A673 (cell line): Measurements from ENCODE around the gene ROR2.

Experiments
- EZH2 ChIP-seq: fragments of 200-600 bp; sonication (generic); IDR thresholded peaks from 2 replicates; pipeline ENCODE4 v1.6.1; 2017; ENCODE audit warnings: borderline replicate concordance, low read depth, mild to moderate bottlenecking, mixed read lengths, antibody characterized with exemption, low read length; ENCODE audit not compliant: poor library complexity, severe bottlenecking
- TF ChIP-seq, protein P1 (sequence below): fragments of 300-800, 200-600 bp; sonication (generic); conservative IDR thresholded peaks from 2 replicates; pipeline ENCODE4 v1.5.1; 2017; ENCODE audit warnings: low read depth, mild to moderate bottlenecking, antibody characterized with exemption, low read length, moderate library complexity, mixed read lengths

DNA sequence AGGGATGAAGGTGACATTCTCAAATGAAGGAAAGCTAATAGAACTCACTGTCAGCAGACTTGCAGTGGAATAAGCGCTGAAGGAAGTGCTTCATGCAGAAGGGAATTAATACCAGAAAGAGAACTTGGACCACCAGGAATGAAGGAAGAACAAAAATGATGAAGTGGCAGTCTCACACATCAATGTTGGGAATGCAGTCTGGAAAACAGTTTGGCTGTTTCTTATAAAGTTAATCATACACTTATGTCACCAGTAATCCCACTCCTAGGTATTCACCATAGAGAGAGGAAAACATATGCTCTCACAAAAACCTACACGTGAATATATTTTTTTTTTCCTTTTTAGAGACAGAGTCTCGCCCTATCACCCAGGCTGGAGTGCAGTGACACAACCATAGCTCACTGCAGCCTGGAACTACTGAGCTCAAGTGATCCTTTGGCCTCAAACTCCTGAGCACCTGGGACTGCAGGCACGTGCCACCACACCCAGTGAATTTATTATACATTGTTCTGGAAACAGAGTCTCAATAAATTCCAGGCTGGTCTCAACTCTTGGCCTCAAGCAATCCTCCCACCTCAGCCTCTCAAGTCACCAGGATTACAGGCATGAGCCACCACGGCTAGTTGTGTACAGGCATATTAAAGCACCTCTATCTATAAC lies 81.2 kb downstream of the ROR2 start:
- TF ChIP-seq, protein P1, sequence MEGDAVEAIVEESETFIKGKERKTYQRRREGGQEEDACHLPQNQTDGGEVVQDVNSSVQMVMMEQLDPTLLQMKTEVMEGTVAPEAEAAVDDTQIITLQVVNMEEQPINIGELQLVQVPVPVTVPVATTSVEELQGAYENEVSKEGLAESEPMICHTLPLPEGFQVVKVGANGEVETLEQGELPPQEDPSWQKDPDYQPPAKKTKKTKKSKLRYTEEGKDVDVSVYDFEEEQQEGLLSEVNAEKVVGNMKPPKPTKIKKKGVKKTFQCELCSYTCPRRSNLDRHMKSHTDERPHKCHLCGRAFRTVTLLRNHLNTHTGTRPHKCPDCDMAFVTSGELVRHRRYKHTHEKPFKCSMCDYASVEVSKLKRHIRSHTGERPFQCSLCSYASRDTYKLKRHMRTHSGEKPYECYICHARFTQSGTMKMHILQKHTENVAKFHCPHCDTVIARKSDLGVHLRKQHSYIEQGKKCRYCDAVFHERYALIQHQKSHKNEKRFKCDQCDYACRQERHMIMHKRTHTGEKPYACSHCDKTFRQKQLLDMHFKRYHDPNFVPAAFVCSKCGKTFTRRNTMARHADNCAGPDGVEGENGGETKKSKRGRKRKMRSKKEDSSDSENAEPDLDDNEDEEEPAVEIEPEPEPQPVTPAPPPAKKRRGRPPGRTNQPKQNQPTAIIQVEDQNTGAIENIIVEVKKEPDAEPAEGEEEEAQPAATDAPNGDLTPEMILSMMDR, result no peak
- TF ChIP-seq EZH2, result no peak
